Adrenal gland (tissue), 5 donors: ENCODE measurements around the gene TCERG1L.

Source experiments
- CTCF ChIP-seq, 6 experiments: fragments of 450-650 bp in 4 of 6; fragments of 200-600 bp in 2 of 6; sonication (generic) in 1 of 6; IDR thresholded peaks; 1 replicate in 5 of 6; 2 replicates in 1 of 6; pipeline versions ENCODE4 v1.5.1 to v1.8.0; 2016 to 2021; ENCODE audit warnings: antibody characterized with exemption in 6 of 6, mild to moderate bottlenecking in 2 of 6, moderate library complexity in 1 of 6
- POLR2A ChIP-seq, 2 donors: fragments of 450-650 bp; IDR thresholded peaks; one replicate each; pipeline ENCODE4 v1.6.1; 2017; ENCODE audit warnings: antibody characterized with exemption in 2 of 2, mild to moderate bottlenecking in 2 of 2, moderate library complexity in 1 of 2
- donor health status: DM: no; HTN: no; CAD: no.

- TF ChIP-seq CTCF (IDR thresholded peaks at IDR 0.05) (no peak), POLR2A (IDR thresholded peaks at IDR 0.05) (no peak)
These were observed 255.4 kb downstream of the TCERG1L start for GRCh38 chr10:131056091-131056579.
